AG04449 (cell line): Measurements from ENCODE around the gene MDFI.

Experiments used
- CTCF ChIA-PET: fragments of 350-600 bp; formaldehyde crosslinking; extraction: SDS; loops from one replicate; lab custom pipeline; 2021; ENCODE audit warnings: antibody characterized with exemption; lab: Yijun Ruan, JAX
- POLR2A ChIA-PET: fragments of 400-600, 350-600 bp; formaldehyde crosslinking; extraction: SDS; loops from one replicate; lab custom pipeline; 2020; ENCODE audit warnings: antibody characterized with exemption, inconsistent platforms; lab: Yijun Ruan, JAX
- DNase-seq: peaks from one replicate; pipeline ENCODE4 v3.0.0-alpha.2; 2010; ENCODE audit warnings: low read depth, low spot score
- H3K4me3 ChIP-seq: 2 replicates; pipeline ENCODE4 v1.5.1; 2011; ENCODE audit warnings: low read depth, mild to moderate bottlenecking, control low read depth, low read length
- TF ChIP-seq, protein P1 (sequence below): IDR thresholded peaks from one replicate; pipeline ENCODE4 v1.5.1; 2011; ENCODE audit warnings: mild to moderate bottlenecking, moderate library complexity, low read length, control low read depth, inconsistent platforms; ENCODE audit not compliant: insufficient read depth; ENCODE audit errors: missing control alignments

MDFI gene

DNA sequence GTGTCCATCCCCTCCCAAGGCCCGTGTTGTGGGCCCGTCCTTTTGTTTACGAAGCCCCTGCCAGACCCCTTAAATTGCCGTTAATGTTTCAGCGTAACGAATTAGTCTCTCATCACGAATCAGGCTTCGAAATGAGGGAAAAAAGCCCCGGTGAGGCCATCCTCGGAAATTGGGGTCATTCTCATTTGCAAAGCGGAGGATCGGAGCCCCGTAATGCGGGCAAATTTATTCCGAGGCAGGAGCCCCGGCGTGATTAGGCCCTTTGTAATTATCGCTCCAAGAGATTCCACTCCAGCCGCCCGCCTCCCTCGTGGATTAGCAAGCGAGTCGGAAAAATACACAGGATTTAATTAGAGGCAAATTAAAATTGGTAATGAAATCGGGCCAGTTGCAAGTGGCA, 44.9 kb upstream of the MDFI start:
- no peak overlapping the region for H3K4me3 ChIP-seq
- POLR2A ChIA-PET, result no interaction called here
- no peak for DNase-seq

DNA sequence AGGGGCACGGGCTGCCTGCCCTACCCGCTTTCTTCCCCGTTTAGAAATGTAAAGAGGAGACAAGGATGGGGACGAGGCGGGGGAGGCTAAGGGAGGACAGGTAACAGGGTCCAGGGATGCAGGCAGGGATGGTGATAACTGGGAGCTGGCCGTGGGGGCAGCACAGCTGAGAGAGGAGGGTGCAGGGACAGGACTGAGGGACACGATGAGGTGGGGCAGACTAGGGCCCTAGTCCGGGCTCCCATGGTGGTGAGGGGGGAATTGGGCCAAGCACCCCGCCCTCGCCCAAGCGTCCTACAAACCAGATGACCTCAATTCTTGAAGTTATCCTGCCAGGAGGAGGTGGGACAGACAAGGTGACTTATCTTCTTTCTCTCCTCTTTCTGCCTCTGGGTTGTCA, 44.4 kb upstream of the MDFI start:
- DNase-seq, result no peak
- POLR2A ChIA-PET, result no interaction called here
- TF ChIP-seq, protein P1, sequence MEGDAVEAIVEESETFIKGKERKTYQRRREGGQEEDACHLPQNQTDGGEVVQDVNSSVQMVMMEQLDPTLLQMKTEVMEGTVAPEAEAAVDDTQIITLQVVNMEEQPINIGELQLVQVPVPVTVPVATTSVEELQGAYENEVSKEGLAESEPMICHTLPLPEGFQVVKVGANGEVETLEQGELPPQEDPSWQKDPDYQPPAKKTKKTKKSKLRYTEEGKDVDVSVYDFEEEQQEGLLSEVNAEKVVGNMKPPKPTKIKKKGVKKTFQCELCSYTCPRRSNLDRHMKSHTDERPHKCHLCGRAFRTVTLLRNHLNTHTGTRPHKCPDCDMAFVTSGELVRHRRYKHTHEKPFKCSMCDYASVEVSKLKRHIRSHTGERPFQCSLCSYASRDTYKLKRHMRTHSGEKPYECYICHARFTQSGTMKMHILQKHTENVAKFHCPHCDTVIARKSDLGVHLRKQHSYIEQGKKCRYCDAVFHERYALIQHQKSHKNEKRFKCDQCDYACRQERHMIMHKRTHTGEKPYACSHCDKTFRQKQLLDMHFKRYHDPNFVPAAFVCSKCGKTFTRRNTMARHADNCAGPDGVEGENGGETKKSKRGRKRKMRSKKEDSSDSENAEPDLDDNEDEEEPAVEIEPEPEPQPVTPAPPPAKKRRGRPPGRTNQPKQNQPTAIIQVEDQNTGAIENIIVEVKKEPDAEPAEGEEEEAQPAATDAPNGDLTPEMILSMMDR, result no peak
- no peak overlapping the region for H3K4me3 ChIP-seq
- CTCF ChIA-PET, result interaction anchor here (0.7 to 21.2 kb wide), 21 partner anchors 10 to 229 kb away, joined by 3 to 481 read pairs (median 6); partner anchors contain the start of gene TOMM6

More for the DNA sequence above, 44.9 kb upstream of the MDFI start:
- CTCF ChIA-PET, result interaction anchor here (1.0 to 21.2 kb wide), 9 partner anchors 10 to 221 kb away, joined by 3 to 481 read pairs (median 76); no protein-coding TSS in a partner anchor
- TF ChIP-seq, protein P1, result no peak

DNA sequence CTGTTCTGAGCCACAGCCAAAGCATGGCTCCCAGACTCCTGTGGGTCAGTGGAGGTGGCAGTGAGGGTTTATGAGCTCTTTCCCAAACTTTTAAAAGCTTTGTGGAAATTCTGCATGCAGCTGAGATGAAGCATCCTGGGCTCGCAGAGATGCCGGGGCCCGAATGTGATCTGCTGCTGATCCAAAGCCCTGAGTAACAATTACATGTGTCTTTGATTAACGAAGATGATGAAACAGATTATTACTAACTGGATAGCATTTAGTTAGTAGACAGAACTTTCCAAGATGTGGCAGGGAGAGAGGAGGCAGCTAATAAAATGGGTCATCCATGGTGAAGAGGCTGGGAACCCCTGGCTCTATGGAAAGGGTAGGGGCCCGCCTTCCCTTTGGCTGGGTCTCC, 43.9 kb upstream of the MDFI start:
- DNase-seq, result no peak
- TF ChIP-seq, protein P1, result no peak
- ChIA-PET POLR2A (no interaction called here), CTCF (interaction anchor here (0.7 to 21.2 kb wide), 22 partner anchors 9 to 229 kb away, joined by 3 to 481 read pairs (median 6); partner anchors contain the start of gene TOMM6)
- no peak overlapping the region for H3K4me3 ChIP-seq

DNA sequence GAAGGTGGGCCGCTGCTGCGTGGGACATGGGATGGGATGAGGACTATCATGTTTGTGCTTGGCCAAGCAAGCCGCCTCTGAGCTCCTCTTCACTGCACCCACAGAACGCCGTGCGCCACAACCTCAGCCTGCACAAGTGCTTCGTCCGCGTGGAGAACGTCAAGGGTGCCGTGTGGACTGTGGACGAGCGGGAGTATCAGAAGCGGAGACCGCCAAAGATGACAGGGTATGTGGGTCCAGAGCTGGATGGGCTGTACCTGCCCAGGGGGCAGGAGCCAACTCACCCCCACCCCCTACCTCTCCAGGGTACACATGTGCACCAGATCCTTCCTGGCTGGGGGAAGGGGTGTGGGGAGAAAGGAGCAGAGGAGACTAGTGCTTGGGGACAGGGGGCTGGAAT, 43.5 kb upstream of the MDFI start:
- no peak overlapping the region for H3K4me3 ChIP-seq
- ChIA-PET POLR2A (no interaction called here), CTCF (interaction anchor here (0.7 to 21.2 kb wide), 23 partner anchors 9 to 230 kb away, joined by 3 to 481 read pairs (median 6); partner anchors contain the start of gene TOMM6)
- TF ChIP-seq, protein P1, result no peak
- no peak for DNase-seq

DNA sequence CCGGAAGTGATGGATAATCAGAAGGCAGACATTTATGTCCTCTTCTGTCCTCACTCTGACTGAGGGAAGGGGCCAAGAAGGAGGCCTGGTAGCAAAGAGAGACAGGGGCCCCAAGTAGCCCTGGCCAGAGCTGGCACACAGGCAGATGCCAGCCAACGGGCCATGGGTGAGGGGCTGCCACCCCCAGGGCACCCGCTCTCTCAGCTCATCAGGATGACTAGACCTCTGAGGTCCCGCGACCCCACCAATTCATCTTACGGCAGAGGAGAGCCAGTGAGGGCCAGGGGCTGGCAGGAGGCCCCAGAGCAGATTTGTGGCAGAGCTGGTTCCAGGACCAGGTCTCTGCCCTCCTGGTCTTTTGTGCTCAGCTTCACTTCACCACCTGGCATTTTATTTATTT, 43.1 kb upstream of the MDFI start:
- H3K4me3 ChIP-seq, result no peak overlapping the region
- ChIA-PET CTCF (interaction anchor here (0.9 to 21.2 kb wide), 17 partner anchors 9 to 223 kb away, joined by 3 to 481 read pairs (median 8); partner anchors contain the start of gene TOMM6), POLR2A (no interaction called here)
- no peak for DNase-seq
- TF ChIP-seq, protein P1, result no peak

DNA sequence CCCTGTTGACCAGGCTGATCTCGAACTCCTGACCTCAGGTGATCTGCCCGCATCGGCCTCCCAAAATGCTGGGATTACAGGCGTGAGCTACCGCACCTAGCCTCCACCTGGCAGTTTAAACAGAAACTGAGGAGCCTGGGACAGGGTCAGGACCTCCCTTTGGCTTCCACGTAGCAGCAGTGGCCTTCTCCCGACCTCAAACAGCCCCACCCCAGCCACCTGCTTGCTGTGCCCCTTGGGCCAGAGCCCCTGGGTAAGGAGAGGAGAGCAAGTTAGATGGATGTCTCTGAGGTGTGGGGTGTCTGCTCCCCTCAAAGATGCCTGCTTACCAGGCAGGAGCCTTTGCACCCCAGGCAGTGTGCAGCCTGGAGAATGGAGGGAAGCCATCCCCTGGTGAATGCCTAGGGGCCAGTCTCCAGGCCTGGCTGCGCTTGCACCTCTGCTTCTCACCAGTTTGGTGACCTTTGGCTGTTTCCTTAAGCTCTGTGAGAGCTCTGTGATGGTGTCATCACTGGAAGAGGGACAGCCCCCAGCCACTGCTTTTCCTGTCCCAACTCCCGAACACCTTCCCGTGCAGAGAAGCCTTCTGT, 42.1 kb upstream of the MDFI start:
- POLR2A ChIA-PET, result no interaction called here
- TF ChIP-seq, protein P1, result no peak
- no peak overlapping the region for H3K4me3 ChIP-seq
- DNase-seq, result no peak
- CTCF ChIA-PET, result interaction anchor here (1.1 to 21.2 kb wide), 11 partner anchors 8 to 224 kb away, joined by 3 to 481 read pairs (median 38); partner anchors contain the start of gene TOMM6
